ENCODE results near the gene SPPL3.

DNA sequence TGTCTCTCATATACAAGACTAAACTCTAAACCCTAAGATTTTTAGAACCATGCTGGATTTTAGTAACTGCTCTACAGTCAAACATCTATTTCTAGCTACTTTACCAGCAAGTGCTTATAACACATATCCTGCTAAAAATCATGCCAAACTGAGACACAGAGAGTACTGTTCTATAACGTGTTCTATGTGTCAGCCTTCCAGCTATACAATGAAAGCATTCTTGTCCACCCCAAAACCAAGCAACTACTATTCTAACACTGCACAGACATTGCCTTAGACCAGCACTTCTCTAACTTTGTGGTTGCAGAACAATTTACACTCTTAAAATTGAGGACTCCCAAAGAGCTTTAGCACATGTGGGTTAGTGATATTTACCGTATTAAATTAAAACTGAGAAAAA is 85.7 kb downstream of the SPPL3 start:
- TF ChIP-seq POLR2A (IDR thresholded peaks at IDR 0.05) (no peak), CTCF (IDR thresholded peaks at IDR 0.05) (no peak)
